ENCODE results near the gene SYT15.

Gene SYT15

DNA sequence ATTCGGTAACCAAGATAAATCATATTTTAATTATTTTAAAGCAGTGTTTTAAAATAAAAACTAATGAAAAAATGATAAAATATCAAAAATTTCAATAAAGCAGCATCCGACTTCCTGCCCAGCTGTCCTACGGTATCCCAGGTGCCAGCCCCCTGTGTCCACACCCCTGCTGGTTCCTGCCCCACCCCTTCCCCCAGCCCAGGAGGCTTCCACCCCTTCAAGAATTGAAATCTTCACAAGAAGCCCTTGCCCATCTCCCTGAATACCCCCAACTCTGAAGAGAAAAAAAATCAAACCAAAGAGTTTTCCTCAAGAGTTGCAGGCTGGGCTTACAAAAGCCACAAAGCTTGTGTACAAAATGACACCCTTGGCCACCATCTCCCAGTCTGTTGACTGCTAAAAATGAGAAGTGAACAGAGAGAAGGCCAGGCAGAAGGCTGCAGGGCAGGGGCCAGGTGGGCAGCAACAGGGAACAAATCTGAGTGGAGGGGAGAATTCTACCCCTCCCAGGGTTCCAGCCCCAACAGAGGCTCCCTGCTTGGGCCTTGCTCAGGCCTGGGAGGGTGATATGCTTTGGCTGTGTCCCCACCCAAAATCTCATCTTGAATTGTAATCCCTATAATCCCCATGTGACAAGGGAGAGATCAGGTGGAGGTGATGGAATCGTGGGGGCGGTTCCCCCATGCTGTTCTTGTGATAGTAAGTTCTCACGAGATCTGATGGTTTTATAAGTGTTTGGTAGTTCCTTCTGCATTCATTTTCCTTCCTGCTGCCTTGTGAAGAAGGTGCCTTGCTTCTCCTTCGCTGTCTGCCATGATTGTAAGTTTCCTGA is 37.0 kb upstream of the SYT15 start:
- TF ChIP-seq, protein P1, sequence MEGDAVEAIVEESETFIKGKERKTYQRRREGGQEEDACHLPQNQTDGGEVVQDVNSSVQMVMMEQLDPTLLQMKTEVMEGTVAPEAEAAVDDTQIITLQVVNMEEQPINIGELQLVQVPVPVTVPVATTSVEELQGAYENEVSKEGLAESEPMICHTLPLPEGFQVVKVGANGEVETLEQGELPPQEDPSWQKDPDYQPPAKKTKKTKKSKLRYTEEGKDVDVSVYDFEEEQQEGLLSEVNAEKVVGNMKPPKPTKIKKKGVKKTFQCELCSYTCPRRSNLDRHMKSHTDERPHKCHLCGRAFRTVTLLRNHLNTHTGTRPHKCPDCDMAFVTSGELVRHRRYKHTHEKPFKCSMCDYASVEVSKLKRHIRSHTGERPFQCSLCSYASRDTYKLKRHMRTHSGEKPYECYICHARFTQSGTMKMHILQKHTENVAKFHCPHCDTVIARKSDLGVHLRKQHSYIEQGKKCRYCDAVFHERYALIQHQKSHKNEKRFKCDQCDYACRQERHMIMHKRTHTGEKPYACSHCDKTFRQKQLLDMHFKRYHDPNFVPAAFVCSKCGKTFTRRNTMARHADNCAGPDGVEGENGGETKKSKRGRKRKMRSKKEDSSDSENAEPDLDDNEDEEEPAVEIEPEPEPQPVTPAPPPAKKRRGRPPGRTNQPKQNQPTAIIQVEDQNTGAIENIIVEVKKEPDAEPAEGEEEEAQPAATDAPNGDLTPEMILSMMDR (IDR thresholded peaks at IDR 0.05; ENCODE audit: low read depth, low read length, missing control alignments), result no peak
- H3K4me3 ChIP-seq (ENCODE audit: low read depth, low read length), result no peak overlapping the region
- in situ Hi-C loops (cut with HindIII; ENCODE audit: low sequenced_read_pairs), result no loop called here
- DNase-seq (ENCODE audit: low read depth), result no peak

DNA sequence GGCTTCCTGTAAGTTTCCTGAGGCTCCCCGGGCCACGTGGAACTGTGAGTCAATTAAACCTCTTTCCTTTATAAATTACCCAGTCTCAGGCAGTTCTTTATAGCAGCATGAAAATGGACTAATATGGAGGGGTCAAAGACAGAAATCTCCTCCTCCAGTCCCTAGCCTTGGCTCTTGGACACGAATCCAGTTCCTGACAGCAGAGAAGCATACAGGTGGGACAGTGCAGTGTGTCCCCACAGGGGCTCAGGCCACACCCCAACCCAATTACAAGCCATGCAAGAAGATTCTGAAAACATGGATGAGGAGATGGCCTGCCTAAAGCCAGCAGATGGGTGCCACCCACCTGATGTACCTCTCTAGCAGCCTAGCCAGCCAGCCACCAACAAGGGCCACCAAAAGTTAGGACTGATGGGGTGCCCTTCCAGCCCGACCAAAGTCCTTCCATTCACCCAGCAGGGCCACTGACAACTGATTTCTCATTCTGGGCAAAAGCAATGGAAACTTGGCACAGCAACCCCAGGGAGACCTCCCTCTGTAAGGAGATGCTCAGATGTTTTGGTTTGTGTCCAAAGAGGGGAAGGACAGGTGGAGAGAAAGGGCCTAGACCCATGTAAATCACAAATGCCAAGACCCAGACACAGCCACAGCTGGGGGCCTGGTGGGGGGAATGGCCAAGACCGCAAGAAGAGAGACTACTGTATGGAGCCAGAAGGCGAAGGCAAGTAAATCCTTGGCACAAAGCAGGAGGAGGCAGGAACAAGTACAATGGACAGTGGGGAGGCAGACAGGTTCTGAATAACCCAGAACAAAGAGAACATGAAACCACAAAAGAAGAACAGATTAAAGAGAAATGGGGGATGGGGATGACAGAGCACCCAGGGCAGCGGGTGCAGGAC is 36.1 kb upstream of the SYT15 start:
- no peak overlapping the region for H3K4me3 ChIP-seq (ENCODE audit: low read depth, low read length)
- DNase-seq (ENCODE audit: low read depth), result no peak
- TF ChIP-seq, protein P1 (IDR thresholded peaks at IDR 0.05; ENCODE audit: low read depth, low read length, missing control alignments), result no peak
- in situ Hi-C loops (cut with HindIII; ENCODE audit: low sequenced_read_pairs), result no loop called here

DNA sequence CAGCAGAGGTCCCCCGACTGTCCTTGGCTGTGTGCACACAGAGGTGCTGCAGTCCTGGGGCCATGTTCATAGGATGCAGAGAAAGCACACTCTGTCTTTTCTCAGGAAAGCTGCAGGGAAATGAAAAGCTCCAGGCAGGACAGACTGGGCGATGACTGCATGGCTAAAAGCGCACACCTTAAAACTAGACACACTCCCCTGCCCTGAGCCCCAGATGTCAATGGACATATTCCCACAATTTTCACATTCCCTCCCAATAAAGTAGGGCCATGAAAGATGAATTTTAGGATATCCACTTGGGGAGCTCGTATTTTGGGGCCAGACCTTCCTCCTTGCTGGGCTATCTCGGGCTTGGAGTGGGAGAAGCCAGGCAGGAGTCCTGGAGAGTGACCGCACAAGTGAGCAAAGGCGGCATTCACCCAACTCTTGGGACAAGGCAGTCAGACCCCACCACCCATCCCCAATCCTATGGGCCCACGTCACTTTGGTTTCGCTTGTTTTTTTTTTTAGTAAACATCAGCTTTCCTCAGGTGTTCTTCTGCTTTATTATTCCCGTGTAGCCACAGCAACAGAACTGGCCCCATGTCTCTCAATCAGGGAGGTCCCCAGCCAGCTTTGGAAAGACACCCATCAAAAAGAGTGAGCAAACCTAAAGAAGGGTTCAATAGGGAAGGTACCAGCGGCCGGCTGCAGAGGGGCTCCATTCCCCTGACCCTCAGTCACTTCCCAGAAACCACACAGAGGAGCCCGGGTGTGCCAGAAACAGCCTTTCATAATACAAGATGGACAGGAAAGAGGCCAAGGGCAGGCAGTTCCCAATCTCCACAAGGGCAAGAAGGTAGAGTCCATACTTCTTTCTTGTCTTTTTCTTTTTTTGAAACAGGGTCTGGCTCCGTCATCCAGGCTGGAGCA is 35.2 kb upstream of the SYT15 start:
- TF ChIP-seq, protein P1 (IDR thresholded peaks at IDR 0.05; ENCODE audit: low read depth, low read length, missing control alignments), result no peak
- DNase-seq (ENCODE audit: low read depth), result no peak
- in situ Hi-C loops (cut with HindIII; ENCODE audit: low sequenced_read_pairs), result no loop called here
- H3K4me3 ChIP-seq (ENCODE audit: low read depth, low read length), result no peak overlapping the region

DNA sequence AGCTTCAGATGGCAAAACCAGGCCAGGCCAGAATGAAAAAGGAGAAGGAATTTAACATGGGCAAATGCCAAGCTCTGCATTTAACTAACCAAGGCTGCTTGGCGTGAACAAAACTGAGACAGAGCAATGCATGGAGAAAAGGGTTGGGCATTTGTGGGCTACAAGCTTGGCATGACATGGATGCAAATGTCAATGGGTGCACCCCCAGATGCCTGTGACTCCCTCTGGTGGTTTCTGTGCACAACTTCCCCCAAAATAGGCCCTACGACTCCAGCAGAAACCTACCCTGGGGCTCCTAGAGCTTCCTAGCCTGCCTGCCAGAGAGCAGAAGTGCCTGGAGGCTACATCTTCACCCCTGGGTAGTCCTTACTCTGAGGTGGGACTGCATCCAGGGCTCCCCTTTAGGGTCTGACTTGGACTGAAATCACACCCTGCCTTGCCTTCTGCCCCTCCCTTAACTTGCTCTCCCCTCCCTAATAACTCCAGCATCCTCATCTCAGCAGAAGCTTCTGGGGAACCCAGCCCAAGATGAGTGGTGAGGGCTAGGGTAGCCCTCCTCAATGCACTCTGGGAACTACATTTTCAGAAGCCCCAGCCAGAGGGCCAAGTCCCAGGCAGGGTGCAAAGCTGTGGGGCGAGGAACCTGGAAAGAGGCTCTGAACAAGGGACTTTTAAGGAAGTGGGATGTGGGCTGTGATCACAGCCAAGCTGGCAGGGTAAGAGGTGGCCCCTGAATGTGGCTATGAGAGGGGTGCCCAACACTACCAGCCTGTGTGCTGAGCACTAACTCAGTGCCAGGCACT is 33.7 kb upstream of the SYT15 start:
- no peak overlapping the region for H3K4me3 ChIP-seq (ENCODE audit: low read depth, low read length)
- no peak for DNase-seq (ENCODE audit: low read depth)
- TF ChIP-seq, protein P1 (IDR thresholded peaks at IDR 0.05; ENCODE audit: low read depth, low read length, missing control alignments), result peak; percentile 47
- in situ Hi-C loops (cut with HindIII; ENCODE audit: low sequenced_read_pairs), result no loop called here

DNA sequence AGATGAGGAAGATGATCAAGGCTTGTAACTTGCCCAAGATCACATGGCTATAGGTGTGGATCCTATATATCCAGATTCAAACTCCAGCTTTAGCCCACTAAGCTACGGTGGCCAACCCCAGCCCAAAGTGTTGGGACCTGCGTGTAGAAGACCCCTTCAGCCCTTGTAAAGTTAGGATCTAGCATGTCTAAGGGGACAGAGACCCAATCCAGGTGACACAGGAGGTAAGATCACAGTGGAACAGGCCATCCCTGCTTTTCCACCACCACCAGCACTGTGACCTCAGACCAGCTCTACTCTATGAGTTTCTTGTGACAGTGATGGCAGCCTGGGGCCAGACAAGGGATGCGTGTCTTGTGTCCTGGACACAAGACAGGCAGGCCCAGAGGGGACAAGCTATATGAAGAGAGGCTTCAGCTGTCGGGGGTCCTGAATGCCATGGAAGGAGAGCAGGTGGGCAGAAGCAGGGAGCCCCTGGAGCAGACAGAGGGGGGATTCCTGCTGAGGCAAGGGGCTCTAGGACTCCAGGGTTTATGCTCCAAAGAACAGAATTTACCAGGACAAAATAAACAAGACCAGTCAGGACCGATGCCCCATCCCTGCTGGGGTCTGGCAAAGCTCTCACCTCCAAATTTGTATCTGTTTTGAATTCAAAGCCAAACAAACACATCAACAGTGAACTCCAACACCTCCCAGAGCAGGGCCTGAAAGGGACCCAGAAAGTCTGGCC is 32.9 kb upstream of the SYT15 start:
- no peak overlapping the region for H3K4me3 ChIP-seq (ENCODE audit: low read depth, low read length)
- DNase-seq (ENCODE audit: low read depth), result no peak
- TF ChIP-seq, protein P1 (IDR thresholded peaks at IDR 0.05; ENCODE audit: low read depth, low read length, missing control alignments), result no peak
- in situ Hi-C loops (cut with HindIII; ENCODE audit: low sequenced_read_pairs), result no loop called here

All from astrocyte of the cerebellum (primary cell).